RWPE1 (cell line): Measurements from ENCODE around the gene MYO18B.

Experiments
- CTCF ChIA-PET: fragments of 350-600 bp; sonication (Branson Sonifier 250); formaldehyde crosslinking; extraction: SDS; loops from one replicate; lab custom pipeline; 2021; lab: Yijun Ruan, JAX
- POLR2A ChIA-PET: fragments of 400-600 bp; formaldehyde crosslinking; extraction: SDS; loops from one replicate; lab custom pipeline; 2020; ENCODE audit warnings: antibody characterized with exemption; ENCODE audit not compliant: low non-redundant PET; lab: Yijun Ruan, JAX
- DNase-seq: peaks from one replicate; pipeline ENCODE4 v3.0.0; 2012; ENCODE audit warnings: low spot score
- H3K27ac ChIP-seq: fragments of 450-650 bp; 2 replicates; pipeline ENCODE4 v1.5.1; 2017
- TF ChIP-seq, protein P1 (sequence below): fragments of 450-650 bp; conservative IDR thresholded peaks from 2 replicates; pipeline ENCODE4 v1.5.1; 2017; ENCODE audit warnings: low read depth, mild to moderate bottlenecking

MYO18B gene

DNA sequence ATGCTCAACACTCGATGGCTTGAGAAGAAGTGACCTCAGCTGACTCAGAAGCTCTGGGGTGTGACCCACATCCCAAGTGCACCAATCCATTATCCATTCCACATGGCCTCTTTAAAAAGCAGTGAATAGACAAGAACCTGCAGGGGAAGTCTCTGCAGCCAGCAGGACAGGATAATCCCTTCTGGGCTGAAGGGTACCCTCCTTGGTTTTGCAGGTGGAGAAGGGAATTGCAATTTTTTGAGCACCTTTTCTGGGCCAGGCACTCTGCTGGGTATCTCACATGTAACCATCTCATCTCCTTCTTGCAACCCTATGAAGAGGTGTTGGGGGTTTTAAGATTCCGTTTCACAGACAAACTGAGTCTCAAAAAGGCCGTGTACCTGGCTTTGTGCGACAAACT, 76.6 kb downstream of the MYO18B start:
- ChIA-PET CTCF (no interaction called here), POLR2A (no interaction called here)
- DNase-seq = no peak
- no peak overlapping the region for H3K27ac ChIP-seq
- TF ChIP-seq, protein P1, sequence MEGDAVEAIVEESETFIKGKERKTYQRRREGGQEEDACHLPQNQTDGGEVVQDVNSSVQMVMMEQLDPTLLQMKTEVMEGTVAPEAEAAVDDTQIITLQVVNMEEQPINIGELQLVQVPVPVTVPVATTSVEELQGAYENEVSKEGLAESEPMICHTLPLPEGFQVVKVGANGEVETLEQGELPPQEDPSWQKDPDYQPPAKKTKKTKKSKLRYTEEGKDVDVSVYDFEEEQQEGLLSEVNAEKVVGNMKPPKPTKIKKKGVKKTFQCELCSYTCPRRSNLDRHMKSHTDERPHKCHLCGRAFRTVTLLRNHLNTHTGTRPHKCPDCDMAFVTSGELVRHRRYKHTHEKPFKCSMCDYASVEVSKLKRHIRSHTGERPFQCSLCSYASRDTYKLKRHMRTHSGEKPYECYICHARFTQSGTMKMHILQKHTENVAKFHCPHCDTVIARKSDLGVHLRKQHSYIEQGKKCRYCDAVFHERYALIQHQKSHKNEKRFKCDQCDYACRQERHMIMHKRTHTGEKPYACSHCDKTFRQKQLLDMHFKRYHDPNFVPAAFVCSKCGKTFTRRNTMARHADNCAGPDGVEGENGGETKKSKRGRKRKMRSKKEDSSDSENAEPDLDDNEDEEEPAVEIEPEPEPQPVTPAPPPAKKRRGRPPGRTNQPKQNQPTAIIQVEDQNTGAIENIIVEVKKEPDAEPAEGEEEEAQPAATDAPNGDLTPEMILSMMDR = no peak

DNA sequence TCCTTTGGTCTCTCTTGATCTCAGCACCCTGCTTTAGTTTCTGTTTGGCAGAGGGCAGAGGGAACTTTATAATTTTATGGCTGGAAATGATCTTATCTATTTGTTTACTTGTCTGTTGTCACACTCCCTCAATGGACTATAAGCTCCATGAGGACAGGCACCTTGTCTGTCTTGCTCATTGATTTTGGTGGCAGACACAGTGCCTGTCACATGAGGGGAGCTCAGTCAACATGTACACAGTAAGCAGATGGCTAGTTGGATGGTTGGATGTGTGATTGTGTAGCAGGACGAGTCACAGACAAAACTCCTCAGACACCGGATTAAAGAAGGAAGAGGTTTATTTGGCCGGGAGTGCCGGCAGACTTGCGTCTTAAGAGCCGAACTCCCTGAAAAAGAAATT, 80.4 kb downstream of the MYO18B start:
- ChIA-PET CTCF (no interaction called here), POLR2A (no interaction called here)
- DNase-seq = no peak
- TF ChIP-seq, protein P1 = no peak
- no peak overlapping the region for H3K27ac ChIP-seq

DNA sequence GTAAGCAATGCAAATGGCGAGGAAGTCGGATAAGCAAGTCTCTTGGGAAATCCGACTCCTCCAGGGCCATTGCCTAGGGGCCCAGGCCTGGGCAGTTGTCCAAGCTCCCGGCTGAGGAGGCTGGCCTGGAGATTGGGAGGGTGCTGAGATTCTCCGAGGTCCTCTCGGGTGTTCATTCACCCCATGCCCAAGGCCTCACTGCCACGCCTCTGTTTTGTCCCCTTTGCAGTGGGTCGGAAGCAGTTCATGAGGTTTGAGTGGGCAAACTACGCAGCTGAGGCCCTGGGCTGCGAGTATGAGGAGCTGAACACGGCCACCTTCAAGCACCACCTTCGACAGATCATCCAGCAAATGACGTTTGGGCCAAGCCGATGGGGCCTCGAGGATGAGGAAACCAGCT, 81.3 kb downstream of the MYO18B start:
- DNase-seq = no peak
- TF ChIP-seq, protein P1 = no peak
- H3K27ac ChIP-seq = no peak overlapping the region
- ChIA-PET POLR2A (no interaction called here), CTCF (no interaction called here)

DNA sequence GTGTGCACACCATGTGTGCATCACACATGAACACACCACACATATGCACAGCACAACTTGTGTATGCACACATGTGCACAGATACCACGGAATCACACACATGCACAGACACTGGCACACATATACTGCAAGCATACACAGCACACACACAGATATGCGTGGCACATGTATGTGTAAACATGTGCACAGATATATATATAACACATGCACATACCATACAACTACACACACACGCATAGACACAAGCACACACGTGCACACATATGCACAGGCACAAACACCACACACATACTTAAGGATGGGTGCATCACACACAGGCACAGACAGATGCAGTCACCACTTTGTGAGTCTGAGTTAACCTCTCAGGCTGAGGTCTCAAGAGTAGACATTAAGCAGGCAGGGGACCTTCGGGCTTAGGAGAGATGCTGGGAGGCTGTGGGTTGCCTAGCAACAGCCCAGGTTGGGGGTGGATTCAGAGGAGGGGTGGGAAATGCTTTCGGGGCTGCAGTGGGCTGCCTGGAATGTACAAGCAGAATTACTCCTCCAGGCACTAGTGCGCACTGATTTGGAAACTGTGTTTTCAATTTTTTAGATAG, 82.9 kb downstream of the MYO18B start:
- TF ChIP-seq, protein P1 = no peak
- POLR2A ChIA-PET = no interaction called here

DNA sequence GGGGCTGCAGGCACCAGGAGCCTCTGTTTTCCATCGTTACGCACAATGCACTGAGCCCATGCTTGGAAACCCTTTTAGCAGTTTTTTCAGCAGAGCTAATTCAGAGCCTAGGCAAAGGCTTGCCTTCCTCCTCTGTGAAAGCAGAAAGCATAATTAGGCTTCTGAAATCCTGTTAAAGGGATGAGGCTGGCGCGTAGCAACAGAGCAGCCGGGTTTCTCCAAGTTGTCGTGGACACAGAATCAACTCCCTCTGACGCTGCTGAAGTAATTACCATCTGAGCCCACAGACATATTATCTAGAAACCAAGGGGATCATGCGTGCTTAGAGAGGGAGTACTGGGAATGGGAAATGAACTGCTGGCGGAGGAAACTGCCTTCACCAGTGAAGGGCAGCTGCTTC, 85.4 kb downstream of the MYO18B start:
- DNase-seq = no peak
- TF ChIP-seq, protein P1 = no peak
- H3K27ac ChIP-seq = no peak overlapping the region
- ChIA-PET CTCF (no interaction called here), POLR2A (no interaction called here)

More for the DNA sequence above, 82.9 kb downstream of the MYO18B start:
- CTCF ChIA-PET = interaction anchor here (0.6 kb wide), 1 partner anchor 540 kb away, joined by 3 read pairs; no protein-coding TSS in a partner anchor
- DNase-seq = no peak
- H3K27ac ChIP-seq = no peak overlapping the region

DNA sequence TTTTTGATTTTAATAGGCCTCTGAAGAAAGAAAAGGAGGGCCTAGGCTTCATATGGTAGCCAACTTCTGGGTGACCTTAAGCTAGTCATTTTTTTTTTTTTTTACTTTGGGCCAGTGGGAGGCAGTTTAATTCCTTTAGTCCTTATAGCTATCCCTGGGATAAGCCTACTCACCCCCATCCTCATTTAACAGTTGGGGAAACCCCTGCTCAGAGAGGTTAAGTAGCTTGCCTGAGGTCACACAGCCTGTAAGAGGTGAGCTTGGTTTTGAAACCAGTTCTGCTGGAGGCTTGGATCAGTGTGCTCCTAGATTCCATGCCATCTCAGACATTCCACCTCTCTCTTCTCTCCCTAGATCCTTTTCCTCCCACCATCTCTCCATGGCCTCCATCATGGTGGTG, 86.4 kb downstream of the MYO18B start:
- DNase-seq = no peak
- TF ChIP-seq, protein P1 = no peak
- POLR2A ChIA-PET = no interaction called here
- H3K27ac ChIP-seq = no peak overlapping the region
- CTCF ChIA-PET = no interaction called here
